Measurements from ENCODE around the gene VWC2L. TPM values are rescaled to one million over a fixed set of nuclear protein-coding genes. Genes with fewer than 3 reads are reported as not detected.

The VWC2L gene
- total RNA-seq, 4 donors from 2014 or later: not detected

GRCh38 chr2:214377286-214377624 is 33.6 kb upstream of the VWC2L start:
- Histone ChIP-seq H3K36me3 (no peaks in the 10 kb centered on the region), H3K4me3 (no peak overlapping the region), H3K27me3 (no peaks in the 10 kb centered on the region), H3K27ac (no peak overlapping the region), H3K4me1 (peaks cover 0 to 11% (median 0%) of the 10 kb centered on the region in 3 donors), H3K9me3 (no peaks in the 10 kb centered on the region)
- intact Hi-C loops (cut with DNase I): no loop called here
- WGBS, 2 donors: 87 to 88% methylated on average over 5 of the region's 5 CpGs
- DNase-seq: no peak
- TF ChIP-seq, protein P1, sequence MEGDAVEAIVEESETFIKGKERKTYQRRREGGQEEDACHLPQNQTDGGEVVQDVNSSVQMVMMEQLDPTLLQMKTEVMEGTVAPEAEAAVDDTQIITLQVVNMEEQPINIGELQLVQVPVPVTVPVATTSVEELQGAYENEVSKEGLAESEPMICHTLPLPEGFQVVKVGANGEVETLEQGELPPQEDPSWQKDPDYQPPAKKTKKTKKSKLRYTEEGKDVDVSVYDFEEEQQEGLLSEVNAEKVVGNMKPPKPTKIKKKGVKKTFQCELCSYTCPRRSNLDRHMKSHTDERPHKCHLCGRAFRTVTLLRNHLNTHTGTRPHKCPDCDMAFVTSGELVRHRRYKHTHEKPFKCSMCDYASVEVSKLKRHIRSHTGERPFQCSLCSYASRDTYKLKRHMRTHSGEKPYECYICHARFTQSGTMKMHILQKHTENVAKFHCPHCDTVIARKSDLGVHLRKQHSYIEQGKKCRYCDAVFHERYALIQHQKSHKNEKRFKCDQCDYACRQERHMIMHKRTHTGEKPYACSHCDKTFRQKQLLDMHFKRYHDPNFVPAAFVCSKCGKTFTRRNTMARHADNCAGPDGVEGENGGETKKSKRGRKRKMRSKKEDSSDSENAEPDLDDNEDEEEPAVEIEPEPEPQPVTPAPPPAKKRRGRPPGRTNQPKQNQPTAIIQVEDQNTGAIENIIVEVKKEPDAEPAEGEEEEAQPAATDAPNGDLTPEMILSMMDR (IDR thresholded peaks at IDR 0.05): no peak
- TF ChIP-seq POLR2A (IDR thresholded peaks at IDR 0.05): no peak

DNA sequence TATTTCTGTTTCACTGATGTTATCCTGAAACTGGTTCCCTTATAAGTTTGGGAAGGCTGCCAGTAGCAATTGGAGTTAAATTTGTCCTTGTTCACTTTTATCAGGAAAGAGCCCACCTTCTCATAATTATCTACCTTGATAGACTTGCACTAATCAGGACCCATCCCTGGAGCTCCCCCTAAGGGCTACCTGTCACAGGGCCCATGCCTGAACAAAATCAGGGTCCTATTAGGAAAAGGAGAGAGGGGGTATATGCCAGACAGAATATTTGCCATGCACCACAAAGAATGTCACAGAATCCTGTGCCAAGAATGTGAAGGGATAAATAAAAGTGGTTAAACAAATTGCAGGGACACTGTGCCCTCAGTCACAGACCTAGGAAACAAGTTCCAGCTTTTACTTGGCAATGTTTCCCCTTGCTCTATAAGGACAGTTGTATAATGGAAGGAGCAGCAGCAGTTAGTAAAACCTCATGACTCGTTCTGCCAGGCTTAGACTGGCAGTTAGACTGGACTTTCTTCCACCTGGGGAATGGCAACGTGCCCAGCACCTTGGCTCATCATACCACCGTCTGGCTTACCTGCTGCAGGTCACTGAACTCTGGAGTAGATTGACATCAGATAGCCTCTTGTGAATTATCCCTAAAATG is 32.3 kb upstream of the VWC2L start:
- WGBS, 2 donors: 13 to 27% methylated on average over 3 of the region's 3 CpGs

GRCh38 chr2:214379227-214379626 is 31.6 kb upstream of the VWC2L start:
- intact Hi-C loops (cut with DNase I): no loop called here
- TF ChIP-seq, protein P1 (IDR thresholded peaks at IDR 0.05): no peak
- no peak for TF ChIP-seq POLR2A (IDR thresholded peaks at IDR 0.05)
- WGBS, 2 donors: 78 to 92% methylated on average over 1 of the region's 1 CpG
- DNase-seq: no peak
- no peaks in the 10 kb centered on the region for H3K9me3 ChIP-seq
- no peak overlapping the region for H3K27ac ChIP-seq
- no peaks in the 10 kb centered on the region for H3K36me3 ChIP-seq
- H3K27me3 ChIP-seq: no peaks in the 10 kb centered on the region
- H3K4me3 ChIP-seq: no peak overlapping the region
- peaks cover 0 to 11% (median 0%) of the 10 kb centered on the region in 3 donors for H3K4me1 ChIP-seq

More for the DNA sequence above, 32.3 kb upstream of the VWC2L start:
- no peaks in the 10 kb centered on the region for H3K36me3 ChIP-seq
- no peaks in the 10 kb centered on the region for H3K27me3 ChIP-seq
- no peaks in the 10 kb centered on the region for H3K9me3 ChIP-seq
- H3K27ac ChIP-seq: no peak overlapping the region
- H3K4me1 ChIP-seq: peaks cover 0 to 11% (median 0%) of the 10 kb centered on the region in 3 donors
- no peak overlapping the region for H3K4me3 ChIP-seq
- intact Hi-C loops (cut with DNase I): no loop called here
- no peak for TF ChIP-seq POLR2A (IDR thresholded peaks at IDR 0.05)
- TF ChIP-seq, protein P1 (IDR thresholded peaks at IDR 0.05): no peak
- DNase-seq: no peak

- Histone ChIP-seq H3K27me3 (no peaks in the 10 kb centered on the region), H3K36me3 (no peaks in the 10 kb centered on the region), H3K4me3 (no peak overlapping the region), H3K27ac (no peak overlapping the region), H3K4me1 (peaks cover 0 to 11% (median 0%) of the 10 kb centered on the region in 3 donors), H3K9me3 (no peaks in the 10 kb centered on the region)
- TF ChIP-seq POLR2A (IDR thresholded peaks at IDR 0.05): no peak
- TF ChIP-seq, protein P1 (IDR thresholded peaks at IDR 0.05): no peak
- WGBS, 2 donors: 61 to 65% methylated on average over 5 of the region's 5 CpGs
- no peak for DNase-seq
- intact Hi-C loops (cut with DNase I): no loop called here
Measured at GRCh38 chr2:214380681-214381080, 30.2 kb upstream of the VWC2L start.

DNA sequence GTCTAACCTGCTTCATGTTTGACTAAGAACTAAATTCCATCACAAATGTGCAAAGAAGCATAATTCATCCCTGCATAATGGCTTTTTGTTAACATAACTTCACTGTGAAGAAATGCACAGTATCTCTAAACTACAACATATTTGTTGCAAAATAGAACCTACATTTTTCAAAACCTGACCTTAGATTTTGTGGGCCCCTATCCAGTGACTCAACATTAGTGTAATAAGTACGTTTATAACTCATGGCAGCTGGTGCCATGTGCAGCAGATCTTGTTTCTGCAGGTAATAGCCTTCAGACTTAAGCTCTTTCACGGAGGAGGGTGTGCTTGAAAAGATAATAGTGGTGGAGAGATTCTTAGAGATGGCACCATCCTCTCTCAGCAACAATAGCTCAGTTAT is 28.6 kb upstream of the VWC2L start:
- intact Hi-C loops (cut with DNase I): no loop called here
- WGBS, 2 donors: 22 to 24% methylated on average over 2 of the region's 2 CpGs
- Histone ChIP-seq H3K36me3 (no peaks in the 10 kb centered on the region), H3K4me1 (peaks cover 0 to 11% (median 0%) of the 10 kb centered on the region in 3 donors), H3K9me3 (no peaks in the 10 kb centered on the region), H3K4me3 (no peak overlapping the region), H3K27ac (no peak overlapping the region), H3K27me3 (no peaks in the 10 kb centered on the region)
- no peak for DNase-seq
- TF ChIP-seq, protein P1 (IDR thresholded peaks at IDR 0.05): no peak
- TF ChIP-seq POLR2A (IDR thresholded peaks at IDR 0.05): no peak

All from esophagus squamous epithelium (tissue), 5 donors.